Activated CD4-positive, alpha-beta T cell treated with anti-CD3 and anti-CD28 coated beads, Interleukin-2, amount 10 ng/mL, durations not matched to agents 7 days and 5 days (primary cell): ENCODE measurements around the gene F2. TPM values are rescaled to one million over a fixed set of nuclear protein-coding genes. Genes with fewer than 3 reads are reported as not detected.

Experiments
- CTCF ChIA-PET: fragments of 350-600 bp; sonication (Branson Sonifier 250); formaldehyde crosslinking; loops from one replicate; lab custom pipeline; 2021; ENCODE audit warnings: antibody characterized with exemption; lab: Charles Lee
- POLR2A ChIA-PET: fragments of 350-600 bp; sonication (Branson Sonifier 250); formaldehyde crosslinking; loops from one replicate; lab custom pipeline; 2021; ENCODE audit warnings: antibody characterized with exemption; lab: Charles Lee
- DNase-seq: peaks from one replicate; pipeline ENCODE4 v3.0.0-alpha.2; 2020
- H3K27ac Mint-ChIP-seq: one replicate; pipeline ENCODE4 v1.8.0; 2021; ENCODE audit warnings: mild to moderate bottlenecking, moderate library complexity, mixed read lengths
- H3K27me3 Mint-ChIP-seq: one replicate; pipeline ENCODE4 v1.8.0; 2021; ENCODE audit warnings: mixed read lengths
- H3K36me3 Mint-ChIP-seq: one replicate; pipeline ENCODE4 v1.8.0; 2021; ENCODE audit warnings: low read depth, mixed read lengths
- H3K4me1 Mint-ChIP-seq: one replicate; pipeline ENCODE4 v1.8.0; 2021; ENCODE audit warnings: mixed read lengths
- H3K4me3 Mint-ChIP-seq: one replicate; pipeline ENCODE4 v1.8.0; 2021; ENCODE audit warnings: mild to moderate bottlenecking, moderate library complexity, mixed read lengths
- H3K9me3 Mint-ChIP-seq: one replicate; pipeline ENCODE4 v1.8.0; 2021; ENCODE audit warnings: mixed read lengths
- total RNA-seq, 2 experiments: library from RNA; stranded (reverse); gene quantifications; one replicate each; pipeline ENCODE4 v1.2.3, GENCODE V29; 2021

Gene F2
- total RNA-seq, 2 experiments from 2014 or later, result 0.15 TPM; not detected in 1

DNA sequence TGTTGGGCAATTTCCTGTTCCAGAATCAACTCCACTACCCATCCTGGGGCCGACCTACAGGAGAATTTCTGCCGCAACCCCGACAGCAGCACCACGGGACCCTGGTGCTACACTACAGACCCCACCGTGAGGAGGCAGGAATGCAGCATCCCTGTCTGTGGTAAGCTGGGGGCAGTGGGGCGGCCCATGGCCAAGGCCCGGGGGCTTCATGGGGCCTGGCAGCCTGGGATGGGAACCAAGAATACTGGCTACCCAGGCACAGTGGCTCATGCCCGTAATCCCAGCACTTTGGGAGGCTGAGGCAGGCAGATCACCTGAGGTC, 4.3 kb downstream of the F2 start:
- H3K4me3 Mint-ChIP-seq, result no peak overlapping the region

DNA sequence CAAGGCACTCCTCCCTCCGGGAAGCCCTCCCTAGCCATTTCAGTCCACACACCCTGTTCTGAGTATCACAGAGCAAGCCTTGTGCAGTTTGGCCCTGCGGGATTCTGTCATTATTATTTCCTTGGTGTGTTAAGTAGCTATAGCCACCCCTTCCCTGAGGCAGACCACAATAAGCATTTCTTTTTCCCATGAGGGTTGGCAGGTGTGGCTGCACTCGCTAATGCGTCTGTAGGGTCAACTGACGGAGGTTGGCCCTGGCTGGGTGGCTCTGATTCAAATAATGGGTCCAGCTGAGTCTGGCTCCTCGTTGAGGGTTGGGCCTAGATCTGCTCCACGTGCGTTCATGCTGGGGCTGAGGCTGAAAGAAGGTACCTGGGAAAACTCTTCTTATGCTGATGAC, 5.1 kb downstream of the F2 start:
- no peaks in the 10 kb centered on the region for H3K36me3 Mint-ChIP-seq
- H3K27me3 Mint-ChIP-seq, result no peaks in the 10 kb centered on the region
- ChIA-PET POLR2A (no interaction called here), CTCF (interaction anchor here (1.5 kb wide), 1 partner anchor 12 kb away, joined by 5 read pairs; no protein-coding TSS in a partner anchor)
- no peaks in the 10 kb centered on the region for H3K4me1 Mint-ChIP-seq
- no peaks in the 10 kb centered on the region for H3K9me3 Mint-ChIP-seq
- H3K4me3 Mint-ChIP-seq, result no peak overlapping the region
- no peak overlapping the region for H3K27ac Mint-ChIP-seq
- no peak for DNase-seq

More for the DNA sequence above, 4.3 kb downstream of the F2 start:
- ChIA-PET CTCF (interaction anchor here (1.1 to 1.5 kb wide), 2 partner anchors 11 to 13 kb away, joined by 3 to 5 read pairs; no protein-coding TSS in a partner anchor), POLR2A (no interaction called here)
- Mint-ChIP-seq H3K9me3 (no peaks in the 10 kb centered on the region), H3K27ac (no peak overlapping the region), H3K27me3 (no peaks in the 10 kb centered on the region), H3K4me1 (peaks cover 4% of the 10 kb centered on the region), H3K36me3 (no peaks in the 10 kb centered on the region)
- DNase-seq, result no peak

GRCh38 chr11:46725338-46726205, 6.6 kb downstream of the F2 start:
- CTCF ChIA-PET, result interaction anchor here (0.6 to 0.8 kb wide), 2 partner anchors 12 to 887 kb away, joined by 3 to 4 read pairs; no protein-coding TSS in a partner anchor
- no peaks in the 10 kb centered on the region for H3K36me3 Mint-ChIP-seq
- H3K27me3 Mint-ChIP-seq, result no peaks in the 10 kb centered on the region
- POLR2A ChIA-PET, result no interaction called here
- DNase-seq, result no peak
- H3K9me3 Mint-ChIP-seq, result no peaks in the 10 kb centered on the region
- H3K27ac Mint-ChIP-seq, result no peak overlapping the region
- H3K4me1 Mint-ChIP-seq, result no peaks in the 10 kb centered on the region
- no peak overlapping the region for H3K4me3 Mint-ChIP-seq

DNA sequence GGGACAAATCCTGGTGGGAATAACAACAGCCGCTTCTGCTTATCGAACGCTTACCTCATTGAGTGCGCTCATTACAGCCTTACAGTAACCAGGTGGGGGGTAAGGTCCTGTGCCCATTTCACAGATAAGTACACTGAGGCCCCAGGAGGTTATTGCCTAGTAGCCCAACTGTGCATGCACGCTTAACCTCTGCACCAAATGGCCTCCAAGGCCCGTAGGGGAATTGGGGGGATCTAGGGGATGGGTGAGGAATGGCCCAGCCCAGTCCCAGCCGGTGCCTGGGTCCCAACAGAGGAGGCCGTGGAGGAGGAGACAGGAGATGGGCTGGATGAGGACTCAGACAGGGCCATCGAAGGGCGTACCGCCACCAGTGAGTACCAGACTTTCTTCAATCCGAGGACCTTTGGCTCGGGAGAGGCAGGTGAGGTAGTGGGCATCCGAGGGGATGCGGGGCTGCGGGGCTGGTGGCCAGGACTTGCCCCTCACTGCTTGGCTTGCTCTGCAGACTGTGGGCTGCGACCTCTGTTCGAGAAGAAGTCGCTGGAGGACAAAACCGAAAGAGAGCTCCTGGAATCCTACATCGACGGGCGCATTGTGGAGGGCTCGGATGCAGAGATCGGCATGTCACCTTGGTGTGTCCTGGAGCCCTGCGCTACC, 7.3 kb downstream of the F2 start:
- H3K4me1 Mint-ChIP-seq, result no peaks in the 10 kb centered on the region
- H3K4me3 Mint-ChIP-seq, result no peak overlapping the region
- no peaks in the 10 kb centered on the region for H3K27me3 Mint-ChIP-seq
- no peak for DNase-seq
- ChIA-PET CTCF (no interaction called here), POLR2A (no interaction called here)
- no peak overlapping the region for H3K27ac Mint-ChIP-seq
- no peaks in the 10 kb centered on the region for H3K9me3 Mint-ChIP-seq
- H3K36me3 Mint-ChIP-seq, result no peaks in the 10 kb centered on the region

DNA sequence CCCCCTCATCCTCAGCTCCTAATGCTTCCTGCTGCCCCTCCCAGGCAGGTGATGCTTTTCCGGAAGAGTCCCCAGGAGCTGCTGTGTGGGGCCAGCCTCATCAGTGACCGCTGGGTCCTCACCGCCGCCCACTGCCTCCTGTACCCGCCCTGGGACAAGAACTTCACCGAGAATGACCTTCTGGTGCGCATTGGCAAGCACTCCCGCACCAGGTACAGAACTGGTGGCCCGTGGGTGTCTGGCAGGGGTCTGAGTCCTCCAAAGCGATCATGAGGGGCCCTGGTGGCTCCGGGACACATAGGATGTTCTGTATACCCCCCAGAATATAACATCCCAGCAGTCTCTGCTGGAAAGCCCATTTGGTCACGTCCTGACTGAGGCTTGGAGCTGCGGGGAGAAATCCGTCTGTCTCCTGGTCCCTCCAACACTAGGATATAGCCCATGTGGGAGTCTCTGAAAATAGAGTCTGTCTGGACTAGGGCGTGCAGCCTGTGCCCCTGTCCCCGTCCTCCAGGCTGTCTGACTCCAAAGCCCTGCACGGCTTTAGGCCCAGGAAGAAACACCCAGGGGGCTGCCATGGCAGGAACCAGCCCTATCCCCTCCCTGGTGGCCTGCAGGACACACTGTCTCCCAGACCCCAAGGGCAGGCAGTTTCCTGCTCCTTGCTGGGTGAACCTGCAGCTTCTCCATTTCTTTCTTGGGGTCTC, 9.1 kb downstream of the F2 start:
- Mint-ChIP-seq H3K27me3 (no peaks in the 10 kb centered on the region), H3K9me3 (no peaks in the 10 kb centered on the region), H3K4me1 (no peaks in the 10 kb centered on the region), H3K36me3 (no peaks in the 10 kb centered on the region), H3K4me3 (no peak overlapping the region), H3K27ac (no peak overlapping the region)
- ChIA-PET POLR2A (no interaction called here), CTCF (no interaction called here)
- DNase-seq, result no peak

- no peaks in the 10 kb centered on the region for H3K27me3 Mint-ChIP-seq
- no peaks in the 10 kb centered on the region for H3K4me1 Mint-ChIP-seq
- no peaks in the 10 kb centered on the region for H3K9me3 Mint-ChIP-seq
- H3K36me3 Mint-ChIP-seq, result no peaks in the 10 kb centered on the region
- ChIA-PET CTCF (no interaction called here), POLR2A (no interaction called here)
- no peak overlapping the region for H3K27ac Mint-ChIP-seq
- DNase-seq, result no peak
- no peak overlapping the region for H3K4me3 Mint-ChIP-seq
These were observed 9.6 kb downstream of the F2 start for GRCh38 chr11:46728659-46729040.

DNA sequence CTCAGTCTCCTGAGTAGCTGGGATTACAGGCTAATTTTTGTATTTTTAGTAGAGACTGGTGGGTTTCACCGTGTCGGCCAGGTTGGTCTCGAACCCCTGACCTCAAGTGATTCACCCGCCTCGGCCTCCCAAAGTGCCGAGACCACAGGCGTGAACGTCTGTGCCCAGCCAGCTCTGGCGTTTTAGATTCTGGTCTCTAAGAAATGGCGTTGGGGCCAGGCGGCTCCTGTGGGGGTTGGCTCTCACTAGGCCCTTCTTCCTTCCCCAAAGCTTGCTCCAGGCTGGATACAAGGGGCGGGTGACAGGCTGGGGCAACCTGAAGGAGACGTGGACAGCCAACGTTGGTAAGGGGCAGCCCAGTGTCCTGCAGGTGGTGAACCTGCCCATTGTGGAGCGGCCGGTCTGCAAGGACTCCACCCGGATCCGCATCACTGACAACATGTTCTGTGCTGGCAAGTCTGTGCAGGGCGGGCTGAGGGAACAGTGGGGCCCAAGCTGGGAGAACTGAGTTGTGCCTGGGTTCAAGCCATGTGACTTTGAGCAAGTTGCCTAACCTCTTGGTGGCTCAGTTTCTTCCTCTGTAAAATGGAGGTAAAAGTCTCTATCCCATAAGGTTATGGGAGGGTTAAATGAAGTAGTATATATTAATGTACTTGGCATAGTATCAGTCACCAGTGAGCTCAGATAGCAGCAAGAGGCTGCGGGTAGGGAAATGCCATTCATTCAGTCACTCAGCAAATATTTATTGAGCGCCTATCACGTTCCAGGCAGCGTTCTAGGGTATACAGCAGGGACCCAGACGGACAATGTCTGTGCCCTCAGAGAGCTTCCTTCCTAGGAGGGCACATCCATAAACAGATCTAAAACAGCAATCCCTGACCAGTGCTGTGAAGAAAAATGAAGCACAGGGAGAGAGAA, 10.4 kb downstream of the F2 start:
- H3K27me3 Mint-ChIP-seq, result no peaks in the 10 kb centered on the region
- H3K27ac Mint-ChIP-seq, result no peak overlapping the region
- no peaks in the 10 kb centered on the region for H3K36me3 Mint-ChIP-seq
- ChIA-PET CTCF (no interaction called here), POLR2A (no interaction called here)
- no peak overlapping the region for H3K4me3 Mint-ChIP-seq
- DNase-seq, result no peak
- no peaks in the 10 kb centered on the region for H3K4me1 Mint-ChIP-seq
- no peaks in the 10 kb centered on the region for H3K9me3 Mint-ChIP-seq

DNA sequence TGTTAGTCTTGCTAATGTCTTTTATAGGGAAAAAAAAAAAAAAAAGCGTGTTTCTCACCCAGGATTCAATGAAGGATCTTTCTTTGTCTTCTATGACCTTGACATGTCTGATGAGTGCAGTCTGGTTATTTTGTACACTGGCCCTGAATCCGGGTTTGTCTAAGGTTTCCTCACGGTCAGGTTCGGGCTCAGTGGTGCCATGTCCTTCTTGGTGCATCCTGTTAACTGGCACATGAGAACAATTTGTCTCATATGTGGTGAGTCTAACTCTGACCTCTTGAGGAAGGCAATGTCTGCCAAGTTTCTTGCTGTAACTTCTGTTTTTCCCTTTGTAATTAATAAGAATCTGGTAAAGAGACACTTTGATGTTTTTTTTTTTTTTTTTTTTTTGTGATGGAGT, 12.5 kb downstream of the F2 start:
- ChIA-PET POLR2A (no interaction called here), CTCF (no interaction called here)
- H3K27me3 Mint-ChIP-seq, result no peaks in the 10 kb centered on the region
- no peaks in the 10 kb centered on the region for H3K36me3 Mint-ChIP-seq
- H3K9me3 Mint-ChIP-seq, result no peaks in the 10 kb centered on the region
- H3K27ac Mint-ChIP-seq, result no peak overlapping the region
- no peak overlapping the region for H3K4me3 Mint-ChIP-seq
- no peak for DNase-seq
- no peaks in the 10 kb centered on the region for H3K4me1 Mint-ChIP-seq

- no peaks in the 10 kb centered on the region for H3K9me3 Mint-ChIP-seq
- H3K27ac Mint-ChIP-seq, result no peak overlapping the region
- no peak for DNase-seq
- H3K36me3 Mint-ChIP-seq, result no peaks in the 10 kb centered on the region
- no peaks in the 10 kb centered on the region for H3K4me1 Mint-ChIP-seq
- ChIA-PET POLR2A (no interaction called here), CTCF (no interaction called here)
- no peak overlapping the region for H3K4me3 Mint-ChIP-seq
- H3K27me3 Mint-ChIP-seq, result no peaks in the 10 kb centered on the region
These were observed 14.2 kb downstream of the F2 start for GRCh38 chr11:46733234-46733633.

DNA sequence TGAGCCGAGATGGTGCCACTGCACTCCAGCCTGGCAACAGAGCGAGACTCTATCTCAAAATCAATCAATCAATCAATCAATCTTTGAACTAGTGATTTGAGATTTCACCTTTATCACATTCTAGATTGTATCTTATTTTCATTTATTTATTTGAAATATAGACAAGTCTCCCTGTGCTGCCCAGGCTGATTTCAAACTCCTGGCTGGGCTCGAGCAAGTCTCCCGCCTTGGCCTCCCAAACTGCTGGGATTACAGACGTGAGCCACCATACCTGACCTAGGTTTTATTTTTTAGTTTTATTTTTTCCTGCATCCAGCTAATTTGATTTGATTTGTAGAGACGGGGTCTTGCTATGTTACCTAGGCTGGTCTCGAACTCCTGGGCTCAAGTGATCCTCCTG, 17.1 kb downstream of the F2 start:
- no peaks in the 10 kb centered on the region for H3K9me3 Mint-ChIP-seq
- H3K27ac Mint-ChIP-seq, result no peak overlapping the region
- H3K4me1 Mint-ChIP-seq, result no peaks in the 10 kb centered on the region
- POLR2A ChIA-PET, result no interaction called here
- H3K36me3 Mint-ChIP-seq, result peaks cover 2% of the 10 kb centered on the region
- CTCF ChIA-PET, result no interaction called here
- DNase-seq, result no peak
- H3K4me3 Mint-ChIP-seq, result no peak overlapping the region
- no peaks in the 10 kb centered on the region for H3K27me3 Mint-ChIP-seq

GRCh38 chr11:46736615-46737014, 17.6 kb downstream of the F2 start:
- POLR2A ChIA-PET, result no interaction called here

DNA sequence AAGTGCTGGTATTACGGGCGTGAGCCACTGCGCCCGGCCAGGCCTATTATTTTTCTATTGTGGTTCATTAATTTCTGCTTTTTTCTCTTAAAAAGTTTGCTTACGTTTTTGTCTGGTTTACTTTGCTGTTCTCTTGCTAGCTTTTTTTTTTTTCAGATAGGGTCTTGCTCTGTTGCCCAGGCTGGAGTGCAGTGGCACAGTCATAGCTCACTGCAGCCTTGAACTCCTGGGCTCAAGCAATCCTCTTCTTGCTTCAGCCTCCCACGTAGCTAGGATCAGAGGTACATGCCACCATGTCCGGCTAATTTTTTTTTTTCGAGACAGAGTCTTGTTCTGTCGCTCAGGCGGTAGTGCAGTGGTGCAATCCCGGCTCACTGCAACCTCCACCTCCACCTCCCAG, 18.7 kb downstream of the F2 start:
- ChIA-PET CTCF (interaction anchor here (0.6 to 1.0 kb wide), 2 partner anchors 12 to 50 kb away, joined by 3 read pairs; no protein-coding TSS in a partner anchor), POLR2A (no interaction called here)
- H3K4me1 Mint-ChIP-seq, result no peaks in the 10 kb centered on the region
- H3K36me3 Mint-ChIP-seq, result peaks cover 17% of the 10 kb centered on the region
- no peak overlapping the region for H3K27ac Mint-ChIP-seq
- no peaks in the 10 kb centered on the region for H3K27me3 Mint-ChIP-seq
- DNase-seq, result no peak
- no peak overlapping the region for H3K4me3 Mint-ChIP-seq
- H3K9me3 Mint-ChIP-seq, result no peaks in the 10 kb centered on the region

More at GRCh38 chr11:46736615-46737014, 17.6 kb downstream of the F2 start:
- H3K4me1 Mint-ChIP-seq, result no peaks in the 10 kb centered on the region
- peaks cover 6% of the 10 kb centered on the region for H3K36me3 Mint-ChIP-seq
- DNase-seq, result no peak
- no peaks in the 10 kb centered on the region for H3K9me3 Mint-ChIP-seq
- H3K4me3 Mint-ChIP-seq, result no peak overlapping the region
- H3K27ac Mint-ChIP-seq, result no peak overlapping the region
- CTCF ChIA-PET, result no interaction called here
- H3K27me3 Mint-ChIP-seq, result no peaks in the 10 kb centered on the region
